Stomach (tissue), 4 donors: ENCODE data around the gene MTARC1.

Experiments used
- CTCF ChIP-seq, 7 experiments: fragments of 450-650 bp in 4 of 7; fragments of 200-600 bp in 3 of 7; sonication (generic) in 3 of 7; IDR thresholded peaks; one replicate each; pipeline ENCODE4 v1.5.1; 2016 to 2019; ENCODE audit warnings: antibody characterized with exemption in 7 of 7, control low read depth in 2 of 7, mild to moderate bottlenecking in 1 of 7
- EP300 ChIP-seq: sonication (generic); formaldehyde crosslinking; IDR thresholded peaks from one replicate; pipeline ENCODE4 v1.6.1; 2017; ENCODE audit warnings: antibody characterized with exemption
- POLR2A ChIP-seq, 4 donors: fragments of 450-650 bp; IDR thresholded peaks; one replicate each; pipeline ENCODE4 v1.6.1; 2016; ENCODE audit warnings: antibody characterized with exemption in 4 of 4, control low read depth in 2 of 4, mild to moderate bottlenecking in 1 of 4, moderate library complexity in 1 of 4
- POLR2AphosphoS5 ChIP-seq, 3 donors: sonication (generic); formaldehyde crosslinking; IDR thresholded peaks; one replicate each; pipeline ENCODE4 v1.6.1; 2016; ENCODE audit warnings: antibody characterized with exemption in 3 of 3

GRCh38 chr1:220809704-220810103, 23.0 kb downstream of the MTARC1 start:
- TF ChIP-seq CTCF (IDR thresholded peaks at IDR 0.05) (no peak), EP300 (no peak), POLR2A (IDR thresholded peaks at IDR 0.05) (no peak), POLR2AphosphoS5 (IDR thresholded peaks at IDR 0.05) (no peak)
